Nephron (organoid): ENCODE measurements around the gene TUBGCP3.

Experiments
- H3K27ac Mint-ChIP-seq, 3 experiments: 2 replicates each; pipeline ENCODE4 v1.8.0; 2020; ENCODE audit warnings: mixed read lengths in 3 of 3, mild to moderate bottlenecking in 2 of 3, moderate library complexity in 1 of 3
- H3K27me3 Mint-ChIP-seq: 2 replicates; pipeline ENCODE4 v1.8.0; 2021; ENCODE audit warnings: low read depth, mild to moderate bottlenecking, moderate library complexity, mixed read lengths
- H3K36me3 Mint-ChIP-seq: 2 replicates; pipeline ENCODE4 v1.8.0; 2020; ENCODE audit warnings: low read depth, mixed read lengths
- H3K4me1 Mint-ChIP-seq: 2 replicates; pipeline ENCODE4 v1.8.0; 2020; ENCODE audit warnings: mixed read lengths
- H3K4me3 Mint-ChIP-seq, 3 experiments: 2 replicates each; pipeline ENCODE4 v1.8.0; 2020; ENCODE audit warnings: mild to moderate bottlenecking in 3 of 3, mixed read lengths in 3 of 3, moderate library complexity in 2 of 3
- H3K9me3 Mint-ChIP-seq: 2 replicates; pipeline ENCODE4 v1.8.0; 2020; ENCODE audit warnings: mixed read lengths
- CTCF ChIP-seq, 3 experiments: fragments of 200-600 bp; sonication (generic); IDR thresholded peaks; one replicate each; pipeline ENCODE4 v1.5.0; 2021; ENCODE audit warnings: antibody characterized with exemption in 3 of 3; ENCODE audit not compliant: unreplicated experiment in 3 of 3

TUBGCP3 gene

GRCh38 chr13:112457485-112457884, 130.5 kb downstream of the TUBGCP3 start:
- Mint-ChIP-seq H3K27ac (no peak overlapping the region), H3K36me3 (no peaks in the 10 kb centered on the region), H3K27me3 (peaks cover 23% of the 10 kb centered on the region), H3K9me3 (peaks cover 25% of the 10 kb centered on the region), H3K4me3 (no peak overlapping the region), H3K4me1 (no peaks in the 10 kb centered on the region)
- TF ChIP-seq CTCF (IDR thresholded peaks at IDR 0.05; ENCODE audit: unreplicated experiment in 3 of 3): no peak

GRCh38 chr13:112457081-112457480, 130.9 kb downstream of the TUBGCP3 start:
- Mint-ChIP-seq H3K27ac (no peak overlapping the region), H3K9me3 (peaks cover 21% of the 10 kb centered on the region), H3K27me3 (peaks cover 20% of the 10 kb centered on the region), H3K4me3 (no peak overlapping the region), H3K4me1 (no peaks in the 10 kb centered on the region), H3K36me3 (no peaks in the 10 kb centered on the region)
- TF ChIP-seq CTCF (IDR thresholded peaks at IDR 0.05; ENCODE audit: unreplicated experiment in 3 of 3): no peak

- Mint-ChIP-seq H3K4me1 (no peaks in the 10 kb centered on the region), H3K4me3 (no peak overlapping the region), H3K36me3 (no peaks in the 10 kb centered on the region), H3K27ac (no peak overlapping the region), H3K9me3 (peaks cover 19% of the 10 kb centered on the region), H3K27me3 (peaks cover 20% of the 10 kb centered on the region)
- TF ChIP-seq CTCF (IDR thresholded peaks at IDR 0.05; ENCODE audit: unreplicated experiment in 3 of 3): no peak
These were observed 131.6 kb downstream of the TUBGCP3 start for GRCh38 chr13:112456138-112457056.

GRCh38 chr13:112455476-112456059, 132.4 kb downstream of the TUBGCP3 start:
- Mint-ChIP-seq H3K27ac (no peak overlapping the region), H3K4me3 (no peak overlapping the region), H3K27me3 (peaks cover 21% of the 10 kb centered on the region), H3K36me3 (no peaks in the 10 kb centered on the region), H3K4me1 (peaks cover 7% of the 10 kb centered on the region), H3K9me3 (peaks cover 19% of the 10 kb centered on the region)
- no peak for TF ChIP-seq CTCF (IDR thresholded peaks at IDR 0.05; ENCODE audit: unreplicated experiment in 3 of 3)

GRCh38 chr13:112454648-112455334, 133.2 kb downstream of the TUBGCP3 start:
- H3K27ac Mint-ChIP-seq: no peak overlapping the region
- TF ChIP-seq CTCF (IDR thresholded peaks at IDR 0.05; ENCODE audit: unreplicated experiment in 3 of 3): no peak
- H3K9me3 Mint-ChIP-seq: peaks cover 14% of the 10 kb centered on the region
- H3K4me3 Mint-ChIP-seq: no peak overlapping the region
- H3K4me1 Mint-ChIP-seq: peaks cover 9% of the 10 kb centered on the region
- H3K27me3 Mint-ChIP-seq: peaks cover 23% of the 10 kb centered on the region
- H3K36me3 Mint-ChIP-seq: no peaks in the 10 kb centered on the region
